K562 (cell line): ENCODE results near the gene GIPC3. TPM values are rescaled to one million over a fixed set of nuclear protein-coding genes. Genes with fewer than 3 reads are reported as not detected.
A peak's percentile ranks its signal among the peaks of the same experiment; 100 is the strongest.

Source experiments
- ATAC-seq: fragments of 200-7000 bp; cut with Tn5 transposase; 3 replicates; pipeline ENCODE4 v1.9.1; 2020; ENCODE audit warnings: moderate library complexity
- BruUV-seq: library from RNA; stranded (reverse); fragments of 400-500 nt; replicated peaks from 2 replicates; lab custom pipeline; 2021; lab: Mats Ljungman, UMichigan
- CTCF ChIA-PET: fragments of 300-600 bp; formaldehyde crosslinking; extraction: SDS; loops from one replicate; lab custom pipeline; 2021; ENCODE audit warnings: low intra/inter-chr PET ratio; lab: Yijun Ruan, JAX
- POLR2A ChIA-PET: fragments of 300-600, 350-650 bp; sonication (Branson Sonifier 250); formaldehyde crosslinking; extraction: SDS; loops from one replicate; lab custom pipeline; 2021; ENCODE audit warnings: antibody characterized with exemption, inconsistent platforms; lab: Yijun Ruan, JAX
- DNase-seq, 4 experiments: peaks; one replicate each; pipeline versions ENCODE4 v3.0.0 to v3.0.0-alpha.2; 2011 to 2018; ENCODE audit warnings: low spot score in 3 of 4, mixed read lengths in 3 of 4; ENCODE audit errors: extremely low read depth in 1 of 4
- FAIRE-seq: peaks from 2 replicates; lab custom pipeline; 2011; peaks lifted over from hg19 to GRCh38; lab: Jason Lieb, UNC
- H2AFZ ChIP-seq: 2 replicates; pipeline ENCODE4 v1.6.0; 2011; ENCODE audit warnings: low read depth, low read length, control low read depth, inconsistent platforms
- H3K27ac ChIP-seq: fragments of 200-600 bp; 3 replicates; pipeline ENCODE4 v1.8.0; 2011; ENCODE audit warnings: low read depth, mild to moderate bottlenecking, control low read depth, inconsistent platforms, low read length, moderate library complexity, mixed read lengths; ENCODE audit errors: extremely low read depth
- H3K27me3 ChIP-seq, 2 experiments: fragments of 300-600 bp in 1 of 2; 2 replicates in 1 of 2; 3 replicates in 1 of 2; pipeline versions ENCODE4 v1.6.0 to v1.8.0; 2011; ENCODE audit warnings: inconsistent platforms in 2 of 2, low read length in 2 of 2, mild to moderate bottlenecking in 1 of 2, mixed read lengths in 1 of 2, moderate library complexity in 1 of 2; ENCODE audit not compliant: control insufficient read depth in 2 of 2, insufficient read depth in 2 of 2
- H3K36me3 ChIP-seq: fragments of 300-600 bp; 3 replicates; pipeline ENCODE4 v1.8.0; 2011; ENCODE audit warnings: mild to moderate bottlenecking, low read length, inconsistent platforms; ENCODE audit not compliant: control insufficient read depth, insufficient read depth
- H3K4me1 ChIP-seq, 2 experiments: fragments of 200-600 bp in 1 of 2; replicated peaks in 1 of 2; 2 replicates in 1 of 2; 3 replicates in 1 of 2; pipeline versions ENCODE4 v1.5.1 to v1.8.0; 2011; ENCODE audit warnings: inconsistent platforms in 2 of 2, low read length in 2 of 2, mild to moderate bottlenecking in 1 of 2, mixed read lengths in 1 of 2, moderate library complexity in 1 of 2; ENCODE audit not compliant: control insufficient read depth in 2 of 2, insufficient read depth in 2 of 2
- H3K4me2 ChIP-seq: 2 replicates; pipeline ENCODE4 v1.6.1; 2011; ENCODE audit warnings: low read length, control low read depth, inconsistent platforms, mixed read lengths; ENCODE audit not compliant: insufficient read depth
- H3K4me3 ChIP-seq: fragments of 200-600 bp; sonication (generic), shearing (Covaris generic); 2 replicates; pipeline ENCODE4 v1.5.1; 2016; ENCODE audit warnings: control low read depth, inconsistent platforms
- H3K79me2 ChIP-seq: fragments of 200-600 bp; 3 replicates; pipeline ENCODE4 v1.8.0; 2011; ENCODE audit warnings: low read length, inconsistent platforms; ENCODE audit not compliant: control insufficient read depth, insufficient read depth
- H3K9ac ChIP-seq, 2 experiments: 2 replicates each; pipeline versions ENCODE4 v1.6.0 to v1.6.1; 2011; ENCODE audit warnings: low read depth in 2 of 2, low read length in 2 of 2, control low read depth in 1 of 2, inconsistent platforms in 1 of 2, mild to moderate bottlenecking in 1 of 2, mixed read lengths in 1 of 2; ENCODE audit not compliant: insufficient read depth in 1 of 2
- H3K9me1 ChIP-seq: one replicate; pipeline ENCODE4 v1.6.0; 2011; ENCODE audit warnings: inconsistent platforms, mild to moderate bottlenecking, low read length, moderate library complexity; ENCODE audit not compliant: control insufficient read depth, insufficient read depth
- H3K9me3 ChIP-seq: replicated peaks from 2 replicates; pipeline ENCODE4 v1.5.1; 2011; ENCODE audit warnings: low read depth, low read length, inconsistent platforms; ENCODE audit not compliant: control insufficient read depth, insufficient read depth
- H4K20me1 ChIP-seq: replicated peaks from 2 replicates; pipeline ENCODE4 v1.6.1; 2011; ENCODE audit warnings: low read length, inconsistent platforms, mixed read lengths; ENCODE audit not compliant: control insufficient read depth, insufficient read depth
- CBX1 ChIP-seq: sonication (generic); IDR thresholded peaks from 2 replicates; pipeline ENCODE4 v1.6.1; 2016; ENCODE audit warnings: antibody characterized with exemption, low read depth, mild to moderate bottlenecking
- HNRNPL ChIP-seq: fragments of 200-400 bp; formaldehyde crosslinking; IDR thresholded peaks from 2 replicates; pipeline ENCODE4 v1.6.1; 2017; ENCODE audit warnings: low read depth, mild to moderate bottlenecking, low read length
- L3MBTL2 ChIP-seq: fragments of 450-650 bp; IDR thresholded peaks from 2 replicates; pipeline ENCODE4 v1.6.1; 2016; ENCODE audit warnings: mild to moderate bottlenecking, moderate library complexity
- MTA1 ChIP-seq: fragments of 450-650 bp; IDR thresholded peaks from 2 replicates; pipeline ENCODE4 v1.6.1; 2017; ENCODE audit warnings: borderline replicate concordance
- MYC ChIP-seq, 2 experiments: fragments of 250-450 bp in 1 of 2; sonication (Bioruptor Pico) in 1 of 2; IDR thresholded peaks; 2 replicates each; pipeline versions ENCODE4 v1.5.1 to v1.6.1; 2012 to 2021; ENCODE audit warnings: low read depth in 2 of 2, borderline replicate concordance in 1 of 2, improper control_type of control experiment in 1 of 2, low read length in 1 of 2, mild to moderate bottlenecking in 1 of 2, moderate library complexity in 1 of 2
- NELFE ChIP-seq: IDR thresholded peaks from 2 replicates; pipeline ENCODE4 v1.6.1; 2011; ENCODE audit warnings: mild to moderate bottlenecking; ENCODE audit not compliant: insufficient read depth, insufficient read length
- PML ChIP-seq: IDR thresholded peaks from 2 replicates; pipeline ENCODE4 v1.6.1; 2012; ENCODE audit warnings: low read length, inconsistent platforms
- POLR2AphosphoS5 ChIP-seq: IDR thresholded peaks from 2 replicates; pipeline ENCODE4 v1.6.1; 2011; ENCODE audit warnings: mild to moderate bottlenecking, low read depth, low read length, moderate library complexity; ENCODE audit not compliant: control insufficient read depth, insufficient read depth
- POLR2G ChIP-seq: fragments of 200-400 bp; formaldehyde crosslinking; IDR thresholded peaks from 2 replicates; pipeline ENCODE4 v1.6.1; 2017; ENCODE audit warnings: low read depth, mild to moderate bottlenecking, antibody characterized with exemption, low read length, moderate library complexity
- PTTG1 ChIP-seq: fragments of 450-650 bp; IDR thresholded peaks from 2 replicates; pipeline ENCODE4 v1.6.1; 2016; ENCODE audit warnings: low read depth, mild to moderate bottlenecking, missing genetic modification characterization, missing compliant biosample characterization
- RBFOX2 ChIP-seq: fragments of 200-400 bp; formaldehyde crosslinking; IDR thresholded peaks from 2 replicates; pipeline ENCODE4 v1.6.1; 2017; ENCODE audit warnings: low read depth, mild to moderate bottlenecking, low read length, moderate library complexity
- RBM22 ChIP-seq: fragments of 200-400 bp; formaldehyde crosslinking; IDR thresholded peaks from 2 replicates; pipeline ENCODE4 v1.6.1; 2018; ENCODE audit warnings: low read length, low read depth; ENCODE audit not compliant: poor library complexity, severe bottlenecking
- SAFB ChIP-seq: fragments of 200-400 bp; formaldehyde crosslinking; IDR thresholded peaks from 2 replicates; pipeline ENCODE4 v1.6.1; 2017; ENCODE audit warnings: low read depth, low read length, borderline replicate concordance
- SUPT5H ChIP-seq: fragments of 450-650 bp; IDR thresholded peaks from 2 replicates; pipeline ENCODE4 v1.6.1; 2016
- U2AF2 ChIP-seq: fragments of 200-400 bp; formaldehyde crosslinking; optimal IDR thresholded peaks from 2 replicates; pipeline ENCODE3; 2017; ENCODE audit warnings: low read depth, mild to moderate bottlenecking, low read length
- ZBED1 ChIP-seq: IDR thresholded peaks from 2 replicates; pipeline ENCODE4 v1.6.1; 2014
- WGBS: fragments of 100-300 bp; shearing (Covaris generic); methylation state at CpG from one replicate; pipeline ENCODE4 v1.1.6; 2016; ENCODE audit warnings: low coverage, mixed read lengths; ENCODE audit not compliant: insufficient coverage; ENCODE audit errors: missing lambda C conversion rate; 5-methylcytosine and 5-hydroxymethylcytosine counted together
- in situ Hi-C: fragments of 300-500 bp; cut with MboI; formaldehyde crosslinking; loops from 4 replicates; pipeline ENCODE4 v1.15.0; 2018; ENCODE audit warnings: inconsistent platforms, mixed read lengths
- intact Hi-C: fragments of 100-400 bp; cut with micrococcal nuclease; formaldehyde crosslinking; loops from 2 replicates; pipeline ENCODE4 v1.14.2; 2022
- polyA plus RNA-seq, 8 experiments: library from polyadenylated mRNA; depleted of rRNA in 4 of 8; stranded (reverse) in 5 of 8; unstranded in 3 of 8; fragments of >200 nt; fragmentation: Nextera tagmentation in 2 of 8; fragmentation: Illumina TruSeq in 1 of 8; extraction: Ambion mirVana in 2 of 8; extraction: Trizol in 1 of 8; gene quantifications; 2 replicates each; pipeline versions ENCODE4 v1.2.1 to v1.2.3, GENCODE V29; 2011 to 2014; ENCODE audit warnings: inconsistent platforms in 1 of 8, missing spikeins in 1 of 8
- total RNA-seq, 7 experiments: library from RNA; depleted of rRNA in 6 of 7; stranded (reverse); fragments of >200 nt in 6 of 7; fragmentation: Illumina TruSeq in 2 of 7; extraction: Trizol in 2 of 7; gene quantifications; 2 replicates each; pipeline versions ENCODE4 v1.2.1 to v1.2.3, GENCODE V29; 2011 to 2021; ENCODE audit warnings: low replicate concordance in 1 of 7

GIPC3 gene
- total and polyA plus RNA-seq, 9 of the 15 experiments (the other 6 are each of a cell fraction or from before 2014, with no cell fraction given) = 0.03 to 3.6 (median 1.5) TPM; not detected in 1

DNA sequence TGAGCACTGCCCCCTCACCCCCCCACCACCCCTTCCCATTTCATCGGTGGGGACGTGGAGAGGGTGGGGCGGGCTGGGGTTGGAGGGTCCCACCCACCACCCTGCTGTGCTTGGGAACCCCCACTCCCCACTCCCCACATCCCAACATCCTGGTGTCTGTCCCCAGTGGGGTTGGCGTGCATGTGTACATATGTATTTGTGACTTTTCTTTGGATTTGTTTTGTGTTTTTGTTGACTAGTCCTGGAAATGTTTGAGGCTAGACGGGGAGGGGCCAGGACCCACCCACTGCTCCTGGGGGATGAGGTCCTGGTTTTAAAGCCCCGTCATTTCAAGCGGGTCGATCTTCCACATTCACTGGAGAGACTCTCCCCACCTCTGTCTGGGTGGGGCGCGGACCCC lies 49.3 kb upstream of the GIPC3 start:
- Histone ChIP-seq H3K36me3 (peaks cover 51% of the 10 kb centered on the region; the same call in 2 of the 3 replicates), H4K20me1 (0 out of 2 replicates have a peak, but pooled peaks cover 5% of the 10 kb centered on the region), H3K4me2 (no peak overlapping the region), H3K79me2 (no peaks in the 10 kb centered on the region), H3K9ac (no peak overlapping the region), H3K4me3 (no peak overlapping the region), H3K27ac (no peak overlapping the region), H2AFZ (no peak overlapping the region), H3K4me1 (peaks cover 7 to 46% of the 10 kb centered on the region in 2 experiments; a peak in 3 of 5 replicates), H3K27me3 (no peaks in the 10 kb centered on the region), H3K9me3 (no peaks in the 10 kb centered on the region), H3K9me1 (no peaks in the 10 kb centered on the region)
- BruUV-seq = no TSS peak
- intact Hi-C loops (no loop called here), in situ Hi-C loops (no loop called here)
- WGBS = 90% methylated on average over 7 of the region's 10 CpGs
- CTCF ChIA-PET = no interaction called here
- no peak for TF ChIP-seq PML
- TF ChIP-seq POLR2AphosphoS5 = 0 out of 2 replicates have a peak, but pooled peaks have one; percentile 15
- POLR2A ChIA-PET = no interaction called here
- ATAC-seq = no peak
- no peak for DNase-seq
- no peak for FAIRE-seq

DNA sequence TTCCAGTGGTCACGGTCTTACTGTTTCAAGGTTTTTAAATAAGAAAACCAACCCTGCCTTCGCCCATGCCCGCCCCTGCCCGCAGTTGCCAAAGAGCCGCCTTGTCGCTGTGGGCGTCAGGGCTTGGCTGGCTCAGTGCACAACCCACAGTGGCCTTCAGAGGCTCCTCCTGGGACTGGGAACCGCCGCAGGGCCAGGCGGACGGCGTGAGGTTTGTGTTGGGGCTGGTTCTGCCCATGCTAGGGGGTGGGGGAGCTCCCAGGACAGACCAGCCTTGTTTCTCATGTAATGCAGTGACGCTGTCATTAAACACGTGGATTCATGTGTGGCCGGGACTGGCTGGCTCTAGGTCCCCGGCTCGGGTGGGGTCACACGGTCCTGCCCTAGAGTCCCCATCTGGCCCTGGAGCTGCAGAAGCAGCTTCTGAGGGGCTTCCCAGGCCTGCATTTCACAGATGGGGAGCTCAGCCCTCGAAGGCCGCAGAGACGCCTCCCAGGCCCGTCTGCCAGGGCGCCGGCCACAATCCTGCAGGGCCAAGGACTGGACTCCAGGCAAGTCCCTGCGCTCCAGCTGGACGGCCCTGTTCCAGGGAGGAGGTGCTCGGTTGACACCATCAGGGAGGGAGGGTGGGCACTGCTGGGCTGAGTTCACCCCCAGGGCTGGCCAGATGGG lies 48.7 kb upstream of the GIPC3 start:
- Histone ChIP-seq H3K9ac (peak overlapping the region in 1 of 2 experiments; percentile 60; a peak in 1 of 4 replicates), H3K27me3 (no peaks in the 10 kb centered on the region), H3K9me1 (no peaks in the 10 kb centered on the region), H3K4me3 (no peak overlapping the region), H3K9me3 (no peaks in the 10 kb centered on the region), H3K36me3 (peaks cover 45% of the 10 kb centered on the region; the same call in 2 of the 3 replicates), H3K79me2 (no peaks in the 10 kb centered on the region), H3K4me2 (no peak overlapping the region), H3K27ac (no peak overlapping the region), H2AFZ (no peak overlapping the region), H4K20me1 (0 out of 2 replicates have a peak, but pooled peaks cover 5% of the 10 kb centered on the region), H3K4me1 (peaks cover 7 to 46% of the 10 kb centered on the region in 2 experiments; a peak in 3 of 5 replicates)
- 88% methylated on average over 23 of the region's 27 CpGs for WGBS
- ATAC-seq (peak; percentile 3; the same call in 1 of the 3 replicates), DNase-seq (no peak), FAIRE-seq (no peak)
- intact Hi-C loops (no loop called here), in situ Hi-C loops (no loop called here)
- BruUV-seq = no TSS peak
- CTCF ChIA-PET = no interaction called here
- POLR2A ChIA-PET = interaction anchor here (2.2 to 3.1 kb wide), 2 partner anchors 9 to 16 kb away, joined by 5 to 15 read pairs; no protein-coding TSS in a partner anchor
- TF ChIP-seq SAFB (no peak), SUPT5H (0 out of 2 replicates have a peak, but pooled peaks have one; percentile 7), CBX1 (no peak), RBFOX2 (peak; percentile 36; the same call in 1 of the 2 replicates), PTTG1 (tag) (no peak), ZBED1 (0 out of 2 replicates have a peak, but pooled peaks have one; percentile 10), L3MBTL2 (no peak), MYC (IDR thresholded peaks at IDR 0.05; ENCODE audit: low read depth, low read length) (no peak), MYC (CRISPR knock-in tag; IDR thresholded peaks at IDR 0.05; ENCODE audit: borderline replicate concordance, low read depth) (no peak), NELFE (no peak), U2AF2 (no peak), POLR2G (peak; percentile 78), MTA1 (no peak), RBM22 (peak; percentile 50), HNRNPL (peak; percentile 20; the same call in 1 of the 2 replicates)
